Measurements from ENCODE around the gene ALPL.

- no peak for TF ChIP-seq EP300 (IDR thresholded peaks at IDR 0.05; ENCODE audit: low read depth)
- TF ChIP-seq CTCF (IDR thresholded peaks at IDR 0.05): no peak
These were observed 37.1 kb downstream of the ALPL start for GRCh38 chr1:21546122-21546825.
